ENCODE data around the gene DGCR2.
"Not testable (repeated sequence)": the region's sequence is repeated elsewhere in the genome, so short reads cannot be mapped to it uniquely, and the experiment has no call there.

Gene DGCR2

GRCh38 chr22:19039796-19040280 is 82.4 kb downstream of the DGCR2 start:
- no peak for DNase-seq

DNA sequence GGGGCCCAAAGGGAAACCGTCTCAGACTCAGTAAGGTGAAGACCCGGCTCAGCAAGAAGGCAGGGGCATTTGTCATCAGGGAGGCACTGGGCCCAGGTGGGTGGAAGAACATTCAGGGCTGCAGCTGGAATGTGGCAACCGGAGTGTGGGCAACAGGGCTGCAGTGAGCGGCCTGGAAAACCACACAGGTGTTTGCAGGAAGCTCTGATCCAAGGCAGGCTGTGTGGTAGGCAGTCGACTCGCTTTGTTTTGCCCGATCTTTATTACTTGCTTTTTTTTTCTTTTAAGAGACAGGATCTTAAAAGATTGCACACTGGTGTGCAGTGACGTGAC is 82.8 kb downstream of the DGCR2 start:
- DNase-seq: no peak

GRCh38 chr22:19038728-19039447 is 83.3 kb downstream of the DGCR2 start:
- no peak for DNase-seq

GRCh38 chr22:19038164-19038546 is 84.1 kb downstream of the DGCR2 start:
- DNase-seq: no peak

DNA sequence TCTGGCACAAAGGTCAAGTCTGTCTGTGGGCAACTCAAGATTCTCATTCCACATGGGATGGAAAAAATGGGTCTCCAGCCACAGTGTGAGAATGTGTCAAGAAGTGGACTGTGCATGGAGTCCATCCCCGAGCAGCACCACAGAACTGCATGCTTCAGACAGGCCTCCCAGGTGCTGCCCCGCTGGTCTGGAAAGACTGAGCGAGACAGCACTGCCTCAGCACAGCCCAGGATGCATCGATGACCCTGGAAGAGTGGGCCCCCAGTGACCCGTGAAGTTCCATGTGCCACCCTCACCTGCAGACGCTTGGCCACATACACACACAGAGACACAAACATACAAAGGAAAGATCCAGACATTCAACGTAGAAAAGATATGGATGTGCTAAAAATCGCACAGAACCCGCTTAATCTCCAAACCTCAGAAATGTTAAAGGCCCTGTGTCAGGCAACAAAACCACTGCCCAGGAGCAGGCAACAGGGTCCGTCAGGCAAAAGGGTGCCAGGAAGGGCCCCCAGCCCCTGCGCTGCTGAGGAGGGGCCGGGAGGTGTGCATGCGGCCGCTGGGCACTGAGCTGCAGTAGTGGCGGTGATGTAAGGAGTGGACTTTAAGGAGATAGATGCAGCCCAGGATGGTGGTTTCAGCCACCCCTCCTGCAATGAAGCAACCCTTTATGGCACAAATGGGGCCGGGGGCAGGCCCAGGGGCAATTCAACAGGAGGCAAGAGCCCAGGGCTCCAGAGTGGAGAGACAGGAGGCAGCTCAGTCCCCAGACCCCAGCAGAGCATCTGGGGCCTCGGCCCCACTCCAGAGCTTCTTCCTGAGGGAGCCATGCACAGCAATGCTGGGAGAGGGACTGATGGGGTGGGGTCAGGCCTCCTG is 84.7 kb downstream of the DGCR2 start:
- no peak for DNase-seq

DNA sequence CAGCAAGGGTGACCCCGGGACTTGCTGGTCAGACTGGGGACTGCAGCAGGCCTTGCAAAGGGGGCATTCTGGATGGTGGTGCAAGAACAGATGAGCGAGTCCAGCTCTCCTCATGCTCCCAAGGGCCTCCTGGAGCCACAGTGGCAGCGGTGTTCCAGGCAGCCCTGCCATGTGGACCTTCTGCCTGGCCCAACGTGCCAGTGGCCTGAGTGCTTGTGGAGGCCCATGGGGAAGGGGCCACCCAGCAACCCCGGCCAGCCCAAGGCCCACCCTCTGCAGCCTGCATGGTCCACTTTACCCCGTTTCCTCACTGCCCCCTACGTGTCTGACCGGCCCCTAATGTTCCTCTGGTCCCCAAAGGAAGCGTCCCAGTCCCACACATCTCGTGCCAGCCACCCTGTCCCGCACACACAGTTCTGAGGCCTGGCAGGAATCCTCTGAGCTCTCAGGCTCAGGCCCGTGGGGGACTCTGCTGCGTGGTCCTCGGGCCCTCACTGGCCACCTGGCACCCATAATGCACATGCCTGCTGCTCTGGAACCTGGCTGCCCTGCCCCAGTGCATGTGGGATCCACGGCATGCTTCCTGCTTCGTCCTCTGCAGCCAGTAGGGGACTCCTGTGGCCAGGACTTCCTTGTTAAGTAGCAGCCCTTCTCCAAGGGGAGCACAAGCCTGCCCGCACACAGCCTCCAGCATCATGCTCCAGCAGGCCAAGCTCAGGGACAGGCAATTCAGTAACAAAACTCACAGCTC is 85.5 kb downstream of the DGCR2 start:
- DNase-seq: no peak

GRCh38 chr22:19036229-19036522 is 86.0 kb downstream of the DGCR2 start:
- no peak for DNase-seq

- DNase-seq: no peak
Observed at GRCh38 chr22:19035474-19036228, 86.6 kb downstream of the DGCR2 start.

- DNase-seq: not testable (repeated sequence)
Observed at GRCh38 chr22:19035126-19035473, 87.1 kb downstream of the DGCR2 start.

DNA sequence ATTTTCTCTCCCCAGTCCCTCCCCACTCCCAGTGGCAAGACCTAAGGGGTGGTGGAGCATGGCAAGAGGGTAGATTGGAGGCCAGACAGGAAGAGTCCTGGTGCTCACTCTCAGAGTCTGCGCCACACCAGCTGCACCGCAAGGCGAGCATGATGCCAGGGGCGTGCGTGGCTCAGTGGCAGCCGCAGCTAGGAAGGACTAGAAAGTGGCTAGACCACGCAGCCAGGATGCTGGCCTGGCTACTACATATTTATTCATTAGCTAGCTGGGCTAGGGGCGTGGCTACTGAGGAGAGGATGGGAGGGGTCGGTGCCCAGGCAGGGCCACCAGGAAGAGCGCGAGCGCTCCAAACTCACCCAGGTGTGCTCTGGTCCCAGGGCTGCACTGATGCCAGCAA is 87.5 kb downstream of the DGCR2 start:
- not testable (repeated sequence) for DNase-seq

DNA sequence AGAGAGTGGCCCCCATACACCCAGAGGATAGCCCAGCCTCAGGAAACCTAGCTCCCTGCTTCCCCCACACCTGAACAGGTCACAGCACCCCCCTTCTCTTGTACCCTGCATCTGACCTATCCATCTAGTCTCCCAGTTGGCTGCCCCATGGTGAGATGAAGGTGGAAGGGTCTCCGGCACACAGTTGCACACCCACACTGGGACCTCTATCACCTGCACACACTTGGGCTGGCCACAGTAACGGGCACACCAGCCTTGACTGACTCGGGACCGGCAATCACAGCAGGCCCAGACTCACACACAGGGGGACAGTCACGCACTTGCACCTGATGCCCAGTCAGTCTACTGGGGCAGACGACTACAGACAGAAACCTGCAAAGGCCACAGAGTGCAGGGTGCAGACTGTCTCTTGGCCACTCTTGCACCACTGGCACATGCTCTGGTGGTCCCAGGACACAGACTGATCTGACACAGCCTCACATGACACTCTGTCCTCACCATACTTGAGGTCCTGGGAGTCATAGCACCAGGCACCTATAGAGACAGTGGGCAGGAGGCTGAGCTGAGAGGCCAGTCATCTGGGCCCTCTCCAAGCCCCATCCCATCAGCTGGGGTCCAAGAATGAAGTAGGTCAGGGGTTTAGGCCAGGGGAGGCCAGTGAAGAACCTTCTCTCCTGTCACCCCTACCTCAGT is 88.0 kb downstream of the DGCR2 start:
- DNase-seq: not testable (repeated sequence)

DNA sequence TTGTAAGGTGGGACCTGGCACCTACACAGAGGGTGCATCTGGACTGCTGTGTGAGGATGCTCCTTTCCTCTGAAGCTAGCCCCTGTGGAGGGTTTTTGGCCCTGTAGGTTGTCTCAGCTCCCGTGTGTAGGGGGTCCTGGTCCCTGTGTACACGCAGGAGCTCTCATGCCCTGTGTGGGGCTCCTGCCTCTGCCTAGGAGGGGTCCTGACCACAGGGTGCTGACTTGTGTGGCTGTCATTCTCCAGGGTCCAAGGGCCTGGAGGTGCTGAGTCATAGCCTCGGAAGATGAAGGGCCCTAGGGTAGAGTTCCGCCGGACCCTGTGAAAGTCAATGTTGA is 88.7 kb downstream of the DGCR2 start:
- DNase-seq: not testable (repeated sequence)

GRCh38 chr22:19032898-19033567 is 89.2 kb downstream of the DGCR2 start:
- not testable (repeated sequence) for DNase-seq

DNA sequence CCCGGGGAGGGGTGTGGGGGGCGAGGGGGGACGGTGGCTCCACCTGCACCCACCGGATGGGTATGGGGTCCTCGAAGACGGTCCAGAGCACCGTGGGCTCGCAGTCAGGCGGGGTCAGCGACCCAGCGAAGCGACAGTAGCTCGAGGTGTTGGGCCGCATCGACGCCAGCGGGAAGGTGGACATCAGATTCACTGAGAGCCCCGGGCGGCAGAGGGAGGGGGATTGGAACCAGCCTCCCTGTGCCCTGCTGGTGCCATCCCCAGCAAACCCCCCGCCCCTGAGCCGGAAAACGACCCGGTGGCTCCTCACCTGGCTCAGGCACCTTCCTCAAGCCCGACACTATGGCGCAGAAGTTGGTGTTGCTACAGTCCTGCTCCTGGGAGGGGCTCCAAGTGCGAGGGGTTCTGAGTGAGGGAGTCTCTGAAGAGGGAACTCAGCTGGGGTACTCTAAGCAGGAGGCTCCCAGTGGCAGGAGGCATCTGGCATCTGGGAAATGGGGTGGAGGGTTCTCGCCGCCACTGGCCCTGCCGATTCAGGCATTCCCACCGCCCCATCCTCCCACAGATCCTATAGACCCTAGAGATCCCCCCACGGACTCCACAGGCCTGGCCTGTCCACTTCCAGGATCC is 89.9 kb downstream of the DGCR2 start:
- not testable (repeated sequence) for DNase-seq

- not testable (repeated sequence) for DNase-seq
Observed at GRCh38 chr22:19030889-19031252, 91.3 kb downstream of the DGCR2 start.

GRCh38 chr22:19030226-19030888 is 91.9 kb downstream of the DGCR2 start:
- not testable (repeated sequence) for DNase-seq

- DNase-seq: not testable (repeated sequence)
Observed at GRCh38 chr22:19029113-19030103, 92.8 kb downstream of the DGCR2 start.

GRCh38 chr22:19028060-19028455 is 94.2 kb downstream of the DGCR2 start:
- DNase-seq: not testable (repeated sequence)

DNA sequence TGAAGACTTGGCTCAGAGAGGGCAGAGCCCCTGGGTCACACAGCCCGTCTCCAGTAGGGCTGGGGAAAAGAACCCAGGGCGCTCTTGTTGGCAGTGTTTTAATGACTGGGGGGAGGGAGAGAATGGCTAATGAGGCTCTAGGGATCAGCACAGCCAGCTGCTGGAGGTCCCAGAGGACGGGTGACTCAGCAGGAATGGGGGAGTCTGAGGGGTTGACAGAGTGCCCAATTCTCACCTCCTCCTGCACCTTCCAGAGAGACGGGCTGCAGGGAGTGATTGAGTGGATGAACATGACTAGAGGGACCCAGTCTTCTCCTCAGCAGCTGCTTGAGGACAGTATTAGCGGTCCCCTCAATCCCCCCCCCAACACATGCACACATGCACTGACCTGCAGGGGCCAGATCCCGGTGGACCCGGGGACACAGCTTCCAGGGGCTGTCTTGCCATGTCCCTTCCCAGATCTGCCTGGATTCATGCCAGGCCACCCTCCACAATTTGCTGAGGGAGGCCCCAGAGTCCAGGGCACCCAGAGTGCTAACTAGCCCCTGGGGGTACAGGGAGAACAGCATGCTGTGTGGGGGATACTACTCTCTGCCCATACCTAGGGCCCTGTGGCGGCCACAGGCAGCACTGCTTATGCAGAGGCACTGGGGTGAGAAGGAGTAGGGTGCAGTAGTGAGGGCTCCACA is 94.7 kb downstream of the DGCR2 start:
- not testable (repeated sequence) for DNase-seq
